Vagina (tissue), 2 donors: ENCODE data around the gene GCHFR. TPM values are rescaled to one million over a fixed set of nuclear protein-coding genes. Genes with fewer than 3 reads are reported as not detected.
A peak's percentile ranks its signal among the peaks of the same experiment; 100 is the strongest.

Source experiments
- DNase-seq, 2 donors: peaks; one replicate each; pipeline ENCODE4 v3.0.0-alpha.2; 2017; ENCODE audit errors: extremely low spot score in 2 of 2
- H3K27ac ChIP-seq: fragments of 200-600 bp; sonication (generic); one replicate; pipeline ENCODE4 v1.5.1; 2019
- H3K27me3 ChIP-seq: fragments of 200-600 bp; sonication (generic); one replicate; pipeline ENCODE4 v1.5.1; 2019
- H3K36me3 ChIP-seq, 2 donors: fragments of 200-600 bp; sonication (generic); one replicate each; pipeline ENCODE4 v1.5.1; 2017 to 2019
- H3K4me1 ChIP-seq: fragments of 200-600 bp; sonication (generic); one replicate; pipeline ENCODE4 v1.5.1; 2019
- H3K4me3 ChIP-seq, 2 donors: fragments of 200-600 bp; sonication (generic); 1 replicate in 1 of 2; 2 replicates in 1 of 2; pipeline ENCODE4 v1.5.1; 2016 to 2019
- H3K9me3 ChIP-seq: fragments of 200-600 bp; sonication (generic); one replicate; pipeline ENCODE4 v1.5.1; 2019
- CTCF ChIP-seq, 3 experiments: fragments of 450-650 bp in 2 of 3; fragments of 200-600 bp in 1 of 3; sonication (generic) in 1 of 3; IDR thresholded peaks; one replicate each; pipeline ENCODE4 v1.5.1; 2017 to 2019; ENCODE audit warnings: antibody characterized with exemption in 3 of 3, mild to moderate bottlenecking in 2 of 3, moderate library complexity in 2 of 3
- POLR2A ChIP-seq, 2 donors: fragments of 450-650 bp; IDR thresholded peaks; one replicate each; pipeline ENCODE4 v1.6.1; 2017; ENCODE audit warnings: antibody characterized with exemption in 2 of 2, mild to moderate bottlenecking in 2 of 2, moderate library complexity in 2 of 2
- POLR2AphosphoS5 ChIP-seq, 2 donors: sonication (generic); formaldehyde crosslinking; IDR thresholded peaks; one replicate each; pipeline ENCODE4 v1.9.0; 2017; ENCODE audit warnings: antibody characterized with exemption in 2 of 2, mild to moderate bottlenecking in 2 of 2, low read depth in 1 of 2; ENCODE audit not compliant: insufficient read depth in 1 of 2
- intact Hi-C: fragments of 100-400 bp; cut with DNase I; formaldehyde crosslinking; loops from one replicate; pipeline ENCODE4 v1.15.1; 2023
- total RNA-seq: library from RNA; depleted of rRNA; stranded (reverse); fragments of >200 nt; gene quantifications from one replicate; pipeline ENCODE4 v1.2.3, GENCODE V29; 2016

The GCHFR gene
- total RNA-seq, 1 donor from 2014 or later = 69.7 TPM

- intact Hi-C loops = no loop called here
- Histone ChIP-seq H3K4me3 (peak overlapping the region; percentile 69 to 86), H3K9me3 (no peaks in the 10 kb centered on the region), H3K4me1 (peaks cover 35% of the 10 kb centered on the region), H3K27me3 (no peaks in the 10 kb centered on the region), H3K36me3 (peaks cover 0 to 12% of the 10 kb centered on the region in 2 donors), H3K27ac (peak overlapping the region; percentile 96)
- TF ChIP-seq CTCF (IDR thresholded peaks at IDR 0.05) (no peak), POLR2A (IDR thresholded peaks at IDR 0.05) (no peak), POLR2AphosphoS5 (IDR thresholded peaks at IDR 0.05; ENCODE audit: insufficient read depth in 1 of 2, low read depth in 1 of 2) (no peak)
- no peak for DNase-seq
Measured at GRCh38 chr15:40806672-40807027, 42.8 kb downstream of the GCHFR start.

- intact Hi-C loops = no loop called here
- H3K4me1 ChIP-seq = peaks cover 35% of the 10 kb centered on the region
Measured at GRCh38 chr15:40807028-40807887, 43.4 kb downstream of the GCHFR start, which contains the start of the genes DNAJC17 and ZFYVE19. Gene DNAJC17 (minus strand): TSS chr15:40807473. CDS start chr15:40807446, 27 bp downstream. Gene ZFYVE19 (plus strand): TSS chr15:40807089. CDS start chr15:40807590, 501 bp downstream.

DNA sequence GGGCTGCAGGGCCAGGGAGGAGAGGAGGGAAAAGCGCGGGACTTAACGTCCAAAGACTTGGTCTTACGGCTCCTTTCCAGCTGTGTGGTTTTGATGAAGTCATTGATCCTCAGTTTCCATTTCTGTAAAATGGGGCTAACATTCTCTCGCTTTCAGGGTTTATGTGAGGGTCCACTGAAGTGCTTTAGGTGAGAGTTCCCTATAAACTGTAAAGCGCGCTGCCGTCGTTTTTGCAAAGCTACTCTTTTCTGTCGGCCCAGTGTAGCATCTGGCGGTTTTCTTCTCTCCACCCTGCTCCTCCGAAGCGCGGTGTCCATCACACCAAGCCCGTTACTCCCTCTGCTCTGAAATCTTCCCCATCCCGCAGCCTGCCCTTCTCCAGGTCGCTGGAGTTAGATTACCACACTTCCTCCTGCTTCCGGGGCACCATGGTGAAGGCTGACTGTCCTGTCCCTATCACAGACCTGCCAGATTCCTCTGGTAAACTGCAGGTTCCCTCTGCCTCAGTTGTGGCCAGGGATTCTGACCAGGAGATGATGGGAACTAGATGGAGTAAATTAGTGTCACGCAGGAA lies 44.1 kb downstream of the GCHFR start:
- no peak for TF ChIP-seq POLR2AphosphoS5 (IDR thresholded peaks at IDR 0.05; ENCODE audit: insufficient read depth in 1 of 2, low read depth in 1 of 2)
- no peak for TF ChIP-seq CTCF (IDR thresholded peaks at IDR 0.05)
- no peak for TF ChIP-seq POLR2A (IDR thresholded peaks at IDR 0.05)
- H3K36me3 ChIP-seq = peaks cover 0 to 12% of the 10 kb centered on the region in 2 donors
- H3K4me1 ChIP-seq = peaks cover 35% of the 10 kb centered on the region
- H3K27me3 ChIP-seq = no peaks in the 10 kb centered on the region
- no peak for DNase-seq
- no peaks in the 10 kb centered on the region for H3K9me3 ChIP-seq
- peak overlapping the region; percentile 69 to 86 for H3K4me3 ChIP-seq
- intact Hi-C loops = loop anchor here (1.0 kb wide), 1 partner anchor 44 kb away; the partner anchor contains the start of gene GCHFR
- H3K27ac ChIP-seq = peak overlapping the region; percentile 96

More at GRCh38 chr15:40807028-40807887, 43.4 kb downstream of the GCHFR start, which contains the start of the genes DNAJC17 and ZFYVE19:
- Histone ChIP-seq H3K4me3 (peak within 1 kb of the TSS; percentile 69 to 86), H3K36me3 (peaks cover 0 to 12% of the 10 kb centered on the region in 2 donors), H3K27ac (peak within 1 kb of the TSS; percentile 96), H3K27me3 (no peaks in the 10 kb centered on the region), H3K9me3 (no peaks in the 10 kb centered on the region)
- TF ChIP-seq POLR2AphosphoS5 (IDR thresholded peaks at IDR 0.05; ENCODE audit: insufficient read depth in 1 of 2, low read depth in 1 of 2) (peak; percentile 84 to 87), CTCF (IDR thresholded peaks at IDR 0.05) (peak in 2 of 3 experiments; percentile 2 to 11), POLR2A (IDR thresholded peaks at IDR 0.05) (no peak)
- DNase-seq = peak in 1 of 2 donors; percentile 94

- no peak for TF ChIP-seq CTCF (IDR thresholded peaks at IDR 0.05)
- no peak for TF ChIP-seq POLR2A (IDR thresholded peaks at IDR 0.05)
- TF ChIP-seq POLR2AphosphoS5 (IDR thresholded peaks at IDR 0.05; ENCODE audit: insufficient read depth in 1 of 2, low read depth in 1 of 2) = no peak
- no peak overlapping the region for H3K4me3 ChIP-seq
- no peaks in the 10 kb centered on the region for H3K27me3 ChIP-seq
- H3K27ac ChIP-seq = no peak overlapping the region
- H3K4me1 ChIP-seq = peaks cover 31% of the 10 kb centered on the region
- intact Hi-C loops = loop anchor here (1.0 kb wide), 1 partner anchor 45 kb away; the partner anchor contains the start of gene GCHFR
- H3K36me3 ChIP-seq = peaks cover 0 to 18% of the 10 kb centered on the region in 2 donors
- DNase-seq = no peak
- no peaks in the 10 kb centered on the region for H3K9me3 ChIP-seq
Measured at GRCh38 chr15:40808861-40809450, 45.1 kb downstream of the GCHFR start.
